Measurements from ENCODE around the gene SASH1.

Gene SASH1

DNA sequence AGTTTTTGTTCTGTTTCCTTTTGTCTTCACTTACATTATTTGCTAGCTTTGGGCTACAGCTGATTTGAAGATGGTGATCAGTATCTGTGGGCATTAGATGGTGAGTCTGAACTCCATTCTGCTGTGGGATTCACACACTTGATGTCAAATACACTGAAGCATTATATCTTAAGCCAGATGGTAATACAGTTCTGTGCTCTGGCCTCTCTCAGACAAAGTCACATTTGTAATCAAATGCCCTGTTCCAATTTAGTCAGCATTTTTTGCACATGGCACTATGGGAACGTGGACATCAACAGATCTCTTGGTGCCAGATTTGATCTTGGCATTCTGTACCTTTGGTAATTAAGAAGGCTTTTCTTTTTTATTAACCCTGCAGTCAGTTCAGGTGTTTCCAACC is 56.0 kb downstream of the SASH1 start:
- no peak for DNase-seq (ENCODE audit: low read depth in 2 of 3, low spot score in 1 of 3)

GRCh38 chr6:148401571-148401970 is 58.9 kb downstream of the SASH1 start:
- DNase-seq (ENCODE audit: low read depth in 2 of 3, low spot score in 1 of 3): no peak

DNA sequence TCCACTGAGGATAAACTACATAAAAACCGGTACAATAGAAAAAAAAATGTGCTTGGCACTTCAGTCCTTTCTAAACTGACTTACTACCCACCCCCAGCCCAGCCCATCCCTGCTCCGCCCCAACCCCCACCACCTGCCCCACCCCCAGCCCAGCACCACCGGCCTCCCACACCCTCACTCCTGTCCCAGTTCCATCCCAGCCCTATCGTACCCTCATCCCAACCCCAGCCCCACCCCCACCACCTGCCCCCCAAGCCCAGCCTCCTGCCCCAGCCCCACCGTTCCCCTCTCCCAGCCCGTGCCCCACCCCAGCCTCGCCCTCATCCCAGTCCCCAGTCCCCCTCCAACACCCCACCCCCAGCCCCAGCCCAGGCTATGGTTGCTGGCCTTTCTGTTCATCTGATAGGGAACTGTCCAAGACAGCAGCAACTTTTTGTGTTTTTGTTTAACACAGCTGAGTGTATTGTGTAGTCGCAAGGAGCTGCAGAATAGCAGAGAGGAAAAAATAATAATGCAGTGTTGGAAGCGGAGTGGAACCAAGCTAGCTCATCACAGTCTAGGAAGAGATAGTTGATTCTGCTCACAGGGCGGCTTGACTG is 61.9 kb downstream of the SASH1 start:
- DNase-seq (ENCODE audit: low read depth in 2 of 3, low spot score in 1 of 3): no peak

DNA sequence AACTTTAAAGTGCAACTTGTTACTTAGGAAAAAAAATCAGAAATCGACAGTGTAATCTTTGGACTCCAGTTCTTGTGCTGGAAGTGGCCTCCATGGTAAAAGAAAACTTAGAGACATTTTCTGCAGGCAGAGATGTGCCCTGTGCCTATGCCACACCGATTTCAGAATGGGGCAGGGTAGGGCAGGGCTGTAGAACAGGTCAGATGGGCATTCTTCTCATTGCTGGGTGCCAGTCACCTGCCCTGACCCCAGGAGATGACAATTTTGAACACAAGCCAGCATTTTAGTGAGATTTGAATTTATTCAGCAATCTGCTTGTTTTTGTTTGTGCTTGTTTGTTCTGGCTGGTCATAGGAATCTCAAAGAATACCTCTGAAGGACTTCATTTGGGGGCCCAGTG is 63.3 kb downstream of the SASH1 start:
- DNase-seq (ENCODE audit: low read depth in 2 of 3, low spot score in 1 of 3): no peak

DNA sequence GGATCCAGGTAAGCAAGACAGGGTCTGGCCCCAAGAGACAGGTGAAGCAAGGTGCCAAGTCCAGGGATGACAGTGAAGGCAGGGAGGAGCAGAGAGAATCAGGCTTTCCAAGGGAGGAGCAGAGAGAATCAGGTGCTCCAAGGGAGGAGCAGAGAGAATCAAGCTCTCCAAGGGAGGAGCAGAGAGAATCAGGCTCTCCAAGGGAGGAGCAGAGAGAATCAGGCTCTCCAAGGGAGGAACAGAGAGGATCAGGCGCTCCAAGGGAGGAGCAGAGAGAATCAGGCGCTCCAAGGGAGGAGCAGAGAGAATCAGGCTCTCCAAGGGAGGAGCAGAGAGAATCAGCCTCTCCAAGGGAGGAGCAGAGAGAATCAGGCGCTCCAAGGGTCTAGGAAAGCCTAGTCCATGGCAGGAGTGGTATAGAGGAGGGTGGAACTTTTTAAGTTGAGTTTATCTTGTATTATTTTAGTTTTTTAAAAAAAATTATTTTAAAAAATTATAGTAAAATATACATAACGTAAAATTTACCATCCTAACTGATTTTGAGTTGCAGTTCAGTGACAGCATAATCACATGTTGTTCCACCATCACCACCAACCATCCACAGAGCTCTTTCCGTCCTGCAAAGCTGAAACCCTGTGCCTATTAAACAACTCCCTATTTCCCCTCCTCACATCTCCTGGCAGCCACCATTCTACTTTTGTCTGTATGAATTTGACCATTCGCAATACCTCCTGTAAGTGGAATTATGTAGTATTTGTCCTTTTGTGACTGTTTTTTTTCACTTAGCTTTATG is 64.1 kb downstream of the SASH1 start:
- no peak for DNase-seq (ENCODE audit: low read depth in 2 of 3, low spot score in 1 of 3)

DNA sequence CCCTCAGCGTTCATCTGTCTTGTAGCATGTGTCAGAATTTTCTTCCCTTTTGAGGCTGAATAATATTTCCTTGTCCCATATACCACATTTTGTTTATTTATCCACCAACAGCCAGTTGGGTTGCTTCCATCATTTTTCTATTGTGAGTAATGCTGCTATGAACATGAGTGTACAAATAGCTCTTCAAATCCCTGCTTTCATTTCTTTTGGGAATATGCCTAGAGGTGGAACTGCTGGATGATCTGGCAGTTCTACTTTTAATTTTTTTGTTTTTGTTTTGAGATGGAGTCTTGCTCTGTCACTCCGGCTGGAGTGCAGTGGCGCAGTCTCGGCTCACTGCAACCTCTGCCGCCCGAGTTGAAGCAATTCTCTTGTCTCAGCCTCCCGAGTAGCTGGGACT is 64.7 kb downstream of the SASH1 start:
- no peak for DNase-seq (ENCODE audit: low read depth in 2 of 3, low spot score in 1 of 3)

- DNase-seq (ENCODE audit: low read depth in 2 of 3, low spot score in 1 of 3): no peak
These were observed 70.9 kb downstream of the SASH1 start for GRCh38 chr6:148413321-148414091.

DNA sequence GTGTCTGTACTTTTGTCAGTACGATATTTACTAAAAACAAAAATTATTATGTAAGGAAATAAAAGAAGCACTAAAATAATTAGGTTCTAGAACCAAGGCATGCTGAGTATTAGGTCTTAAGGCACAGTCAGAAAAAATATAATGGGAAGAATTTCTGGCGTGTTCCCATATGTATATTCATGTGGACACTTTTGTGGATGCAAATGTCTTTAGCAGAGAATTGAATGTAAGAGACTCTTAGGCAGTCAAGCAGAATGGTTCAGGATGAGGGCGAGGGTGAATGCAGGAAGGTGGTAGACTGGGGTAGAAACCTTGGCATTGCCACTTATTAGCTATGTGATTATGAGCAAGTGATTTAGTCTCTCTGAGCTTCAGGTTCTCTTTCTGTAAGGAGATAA is 71.5 kb downstream of the SASH1 start:
- DNase-seq (ENCODE audit: low read depth in 2 of 3, low spot score in 1 of 3): no peak

DNA sequence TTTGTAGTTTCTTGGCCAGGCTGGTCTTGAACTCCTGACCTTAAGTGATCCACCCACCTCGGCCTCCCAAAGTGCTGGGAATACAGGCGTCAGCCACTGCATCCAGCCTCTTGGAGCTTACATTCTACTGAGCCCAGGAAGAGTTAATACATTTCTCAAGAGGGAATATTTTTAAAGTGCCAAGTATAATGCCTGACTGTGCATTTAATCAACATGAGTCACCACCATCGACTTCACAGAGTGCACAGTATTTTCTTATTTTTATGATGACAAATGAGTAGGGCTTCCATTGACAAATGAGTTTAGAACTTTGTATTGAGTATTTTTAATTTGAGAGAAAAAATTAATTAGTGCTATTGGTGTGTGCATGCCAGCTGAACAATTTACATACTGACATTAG is 72.2 kb downstream of the SASH1 start:
- DNase-seq (ENCODE audit: low read depth in 2 of 3, low spot score in 1 of 3): no peak

DNA sequence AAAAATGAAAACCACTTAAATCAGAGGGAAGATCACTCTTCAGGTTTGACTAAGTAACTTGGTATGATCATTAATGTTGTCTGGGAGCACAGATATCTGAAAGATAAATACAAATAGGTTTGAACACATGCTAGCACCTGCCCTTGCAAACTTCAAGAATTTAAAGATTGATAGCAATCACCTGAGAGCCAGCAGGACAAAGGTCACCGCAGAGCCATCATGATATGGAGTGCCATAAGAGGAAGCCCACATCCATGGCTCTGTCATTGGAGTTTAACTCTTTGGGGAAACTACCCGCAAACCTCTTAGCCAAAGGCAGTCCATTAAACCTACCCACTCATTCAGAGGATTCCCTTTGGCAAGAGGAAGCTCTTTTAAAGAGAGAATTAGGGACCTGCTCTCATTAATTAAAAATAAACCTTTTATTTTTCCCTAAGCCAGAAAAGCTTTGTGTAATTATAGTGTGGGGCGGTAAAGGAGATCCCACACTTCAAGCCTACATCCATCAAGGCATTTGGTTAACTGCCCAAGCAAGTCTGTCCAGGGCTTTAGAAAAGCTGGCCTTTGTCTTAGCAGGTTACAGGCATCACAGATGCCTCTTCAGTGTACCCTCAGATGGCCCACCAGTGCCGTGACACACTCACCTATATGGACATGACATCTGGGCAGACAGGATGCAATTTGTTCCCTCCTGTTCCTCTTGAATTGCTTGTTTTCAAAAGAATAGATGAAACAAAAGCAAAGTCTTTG is 73.0 kb downstream of the SASH1 start:
- no peak for DNase-seq (ENCODE audit: low read depth in 2 of 3, low spot score in 1 of 3)

- no peak for DNase-seq (ENCODE audit: low read depth in 2 of 3, low spot score in 1 of 3)
These were observed 73.8 kb downstream of the SASH1 start for GRCh38 chr6:148416330-148416965.

DNA sequence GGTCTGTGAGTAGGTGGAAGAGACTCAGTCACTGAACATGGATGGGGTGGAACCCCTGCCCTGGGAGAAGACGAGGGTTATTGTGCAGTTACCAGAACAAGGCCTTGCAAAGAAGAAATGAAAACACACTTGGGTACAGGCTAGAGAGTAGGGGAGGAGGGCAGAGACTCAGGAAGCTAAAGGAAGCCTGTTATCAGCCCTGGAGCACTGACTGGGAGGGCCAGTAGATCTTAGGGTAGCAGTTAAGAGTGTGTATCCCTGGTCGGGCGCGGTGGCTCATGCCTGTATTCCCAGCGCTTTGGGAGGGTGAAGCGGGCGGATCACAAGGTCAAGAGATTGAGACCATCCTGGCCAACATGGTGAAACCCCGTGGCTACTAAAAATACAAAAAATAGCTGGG is 74.4 kb downstream of the SASH1 start:
- no peak for DNase-seq (ENCODE audit: low read depth in 2 of 3, low spot score in 1 of 3)

GRCh38 chr6:148419430-148419829 is 76.8 kb downstream of the SASH1 start:
- DNase-seq (ENCODE audit: low read depth in 2 of 3, low spot score in 1 of 3): no peak

DNA sequence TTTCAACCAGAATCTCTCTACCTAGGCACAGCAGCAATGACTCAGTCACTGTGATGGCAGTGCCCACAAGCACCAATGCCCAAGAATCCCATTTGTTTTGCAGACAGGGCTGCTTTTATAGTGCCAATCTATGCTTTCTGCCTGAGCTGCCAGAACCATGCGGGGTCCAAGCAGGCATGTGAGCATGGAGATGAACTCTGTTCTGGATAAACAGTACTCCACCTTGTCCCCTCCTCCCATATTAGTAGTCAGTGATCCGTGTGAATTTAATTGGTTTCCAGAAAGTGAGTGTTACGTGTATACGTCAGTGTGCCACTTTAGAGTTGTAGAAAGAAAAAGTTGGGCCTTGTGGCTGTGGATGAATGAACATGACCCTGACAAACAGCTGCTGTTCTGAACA is 79.4 kb downstream of the SASH1 start:
- no peak for DNase-seq (ENCODE audit: low read depth in 2 of 3, low spot score in 1 of 3)

GRCh38 chr6:148423133-148423532 is 80.5 kb downstream of the SASH1 start:
- DNase-seq (ENCODE audit: low read depth in 2 of 3, low spot score in 1 of 3): no peak

DNA sequence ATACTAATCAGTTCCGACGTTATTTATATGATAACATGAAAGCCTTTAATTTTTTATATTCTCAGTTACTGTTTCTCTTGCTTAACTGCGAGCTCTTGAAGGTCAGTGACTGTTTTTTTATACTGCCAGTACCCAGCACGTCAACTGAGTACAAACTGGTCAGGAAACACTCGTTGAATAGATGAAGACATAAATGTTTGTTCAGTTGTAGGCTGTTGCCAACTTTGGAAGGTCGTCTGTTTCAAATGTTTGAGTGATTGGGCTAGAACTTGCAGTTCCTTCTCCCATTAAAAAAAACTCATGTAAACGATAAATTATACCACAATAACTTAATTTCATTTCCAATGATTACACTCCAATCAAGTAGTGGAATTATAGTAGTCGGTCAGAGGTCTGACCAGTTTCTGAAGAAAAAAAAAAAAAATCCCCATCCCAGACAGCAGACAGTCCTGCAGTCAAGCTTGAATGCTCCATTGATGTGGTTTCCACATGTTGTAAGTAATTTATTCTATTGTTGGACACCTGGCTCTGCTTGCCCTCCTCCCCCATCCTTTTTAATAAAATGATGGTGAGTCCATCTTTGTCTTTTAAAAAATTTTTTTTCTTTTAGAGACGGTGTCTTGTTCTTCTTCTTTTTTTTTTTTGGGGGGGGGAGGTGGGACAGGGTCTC is 81.1 kb downstream of the SASH1 start:
- DNase-seq (ENCODE audit: low read depth in 2 of 3, low spot score in 1 of 3): no peak

DNA sequence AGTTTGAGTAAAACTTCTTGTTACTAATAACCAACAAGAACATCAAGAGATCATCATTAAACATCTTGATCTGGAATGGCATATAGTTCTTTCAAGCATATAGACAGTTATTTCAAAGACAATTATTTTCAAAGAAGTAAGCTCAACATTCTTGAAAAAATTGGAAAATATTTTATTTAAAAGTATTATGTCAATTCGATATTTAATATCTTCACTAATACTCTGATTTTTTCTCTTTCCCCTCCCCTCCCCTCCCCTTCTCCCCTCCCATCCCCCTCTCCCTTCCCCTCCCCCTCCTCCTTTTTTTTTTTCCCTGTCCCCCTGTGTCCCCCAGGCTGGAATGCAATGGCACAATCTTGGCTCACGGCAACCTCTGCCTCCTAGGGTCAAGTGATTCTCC is 82.8 kb downstream of the SASH1 start:
- DNase-seq (ENCODE audit: low read depth in 2 of 3, low spot score in 1 of 3): no peak

GRCh38 chr6:148426317-148426977 is 83.8 kb downstream of the SASH1 start:
- no peak for DNase-seq (ENCODE audit: low read depth in 2 of 3, low spot score in 1 of 3)

DNA sequence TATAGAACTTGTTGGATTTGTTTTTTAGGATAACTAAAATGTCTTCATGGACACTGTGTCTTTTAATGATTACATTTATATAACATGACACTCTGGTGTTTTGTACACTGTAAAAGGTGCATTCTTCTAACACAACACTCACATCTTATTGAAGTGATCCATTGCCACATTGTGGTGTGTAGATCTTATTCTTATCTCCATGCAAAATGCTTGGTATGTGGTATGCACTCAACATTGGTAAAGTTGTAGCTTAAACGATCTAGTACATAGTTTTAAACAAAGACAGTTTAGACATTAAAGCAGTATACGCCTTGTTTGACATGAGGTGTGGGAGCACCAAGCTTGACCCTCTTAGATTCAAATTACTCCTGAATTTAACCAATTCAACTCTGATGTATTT is 84.7 kb downstream of the SASH1 start:
- DNase-seq (ENCODE audit: low read depth in 2 of 3, low spot score in 1 of 3): no peak

DNA sequence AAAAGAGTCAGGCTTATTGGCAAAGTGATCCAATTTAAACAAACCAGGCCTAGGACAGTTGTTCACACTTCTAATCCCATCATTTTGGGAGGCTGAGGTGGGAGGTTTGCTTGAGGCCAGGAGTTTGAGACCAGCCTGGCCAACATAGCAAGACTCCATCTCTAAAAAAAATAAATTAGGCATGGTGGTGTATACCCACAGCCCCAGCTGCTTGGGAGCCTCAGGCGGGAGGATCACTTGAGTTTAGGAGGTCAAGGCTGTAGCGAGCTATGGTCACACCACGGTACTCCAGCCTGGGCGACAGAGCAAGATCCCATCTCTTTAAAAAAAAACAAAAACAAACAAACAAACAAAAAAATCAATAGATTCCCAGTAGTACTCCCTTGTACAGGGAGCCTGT is 86.8 kb downstream of the SASH1 start:
- DNase-seq (ENCODE audit: low read depth in 2 of 3, low spot score in 1 of 3): no peak
